ENCODE results near the gene METRNL. TPM values are rescaled to one million over a fixed set of nuclear protein-coding genes. Genes with fewer than 3 reads are reported as not detected.
A peak's percentile ranks its signal among the peaks of the same experiment; 100 is the strongest.

Gene METRNL
- total and polyA plus RNA-seq, 8 donors, result 12.7 to 61.8 (median 19.2) TPM

- peak overlapping the region in 1 of 2 donors; percentile 19 for H3K27ac ChIP-seq
- no peak for TF ChIP-seq CTCF (IDR thresholded peaks at IDR 0.05)
- DNase-seq, result no peak
- peaks cover 17 to 45% of the 10 kb centered on the region in 2 donors for H3K4me1 ChIP-seq
- intact Hi-C loops (cut with DNase I), result no loop called here
- peaks cover 0 to 64% of the 10 kb centered on the region in 2 donors for H3K27me3 ChIP-seq
- H3K9me3 ChIP-seq, result no peaks in the 10 kb centered on the region
- H3K36me3 ChIP-seq, result peaks cover 0 to 20% of the 10 kb centered on the region in 2 donors
- no peak overlapping the region for H3K4me3 ChIP-seq
- ATAC-seq, result peak; percentile 4
Measured at GRCh38 chr17:83099570-83100181, 20.3 kb downstream of the METRNL start.

- Histone ChIP-seq H3K36me3 (peaks cover 0 to 14% of the 10 kb centered on the region in 2 donors), H3K27me3 (peaks cover 0 to 67% of the 10 kb centered on the region in 2 donors), H3K27ac (peak overlapping the region in 1 of 2 donors; percentile 19), H3K9me3 (no peaks in the 10 kb centered on the region), H3K4me1 (peaks cover 17 to 45% of the 10 kb centered on the region in 2 donors), H3K4me3 (no peak overlapping the region)
- TF ChIP-seq CTCF (IDR thresholded peaks at IDR 0.05), result no peak
- DNase-seq (no peak), ATAC-seq (peak; percentile 2)
- intact Hi-C loops (cut with DNase I), result no loop called here
Measured at GRCh38 chr17:83100220-83100852, 20.9 kb downstream of the METRNL start.

- peaks cover 17 to 45% of the 10 kb centered on the region in 2 donors for H3K4me1 ChIP-seq
Measured at GRCh38 chr17:83100853-83101391, 21.5 kb downstream of the METRNL start.

GRCh38 chr17:83101805-83102480, 22.5 kb downstream of the METRNL start:
- ATAC-seq, result peak; percentile 24
- Histone ChIP-seq H3K9me3 (no peaks in the 10 kb centered on the region), H3K4me3 (no peak overlapping the region), H3K4me1 (peaks cover 17 to 40% of the 10 kb centered on the region in 2 donors), H3K27me3 (peaks cover 0 to 68% of the 10 kb centered on the region in 2 donors), H3K36me3 (no peaks in the 10 kb centered on the region), H3K27ac (no peak overlapping the region)
- no peak for TF ChIP-seq CTCF (IDR thresholded peaks at IDR 0.05)
- DNase-seq, result no peak
- intact Hi-C loops (cut with DNase I), result no loop called here

More at GRCh38 chr17:83100853-83101391, 21.5 kb downstream of the METRNL start:
- no peaks in the 10 kb centered on the region for H3K9me3 ChIP-seq
- ATAC-seq (no peak), DNase-seq (no peak)
- H3K27me3 ChIP-seq, result peaks cover 0 to 68% of the 10 kb centered on the region in 2 donors
- H3K4me3 ChIP-seq, result no peak overlapping the region
- peaks cover 0 to 8% of the 10 kb centered on the region in 2 donors for H3K36me3 ChIP-seq
- intact Hi-C loops (cut with DNase I), result no loop called here
- no peak overlapping the region for H3K27ac ChIP-seq
- TF ChIP-seq CTCF (IDR thresholded peaks at IDR 0.05), result no peak
